Activated CD8-positive, alpha-beta T cell treated with anti-CD3 and anti-CD28 coated beads for 36 hours (primary cell): Measurements from ENCODE around the gene COMT. TPM values are rescaled to one million over a fixed set of nuclear protein-coding genes. Genes with fewer than 3 reads are reported as not detected.

ENCODE experiments used
- ATAC-seq: fragments of 200-7000 bp; cut with Tn5 transposase; one replicate; pipeline ENCODE4 v1.10.0; 2021; ENCODE audit warnings: mild to moderate bottlenecking, moderate library complexity
- CTCF ChIA-PET: fragments of 350-600 bp; sonication (Branson Sonifier 250); formaldehyde crosslinking; loops from one replicate; lab custom pipeline; 2021; ENCODE audit warnings: antibody characterized with exemption; lab: Charles Lee
- POLR2A ChIA-PET: fragments of 350-600 bp; sonication (Branson Sonifier 250); formaldehyde crosslinking; loops from one replicate; lab custom pipeline; 2021; ENCODE audit warnings: antibody characterized with exemption; lab: Charles Lee
- DNase-seq: peaks from one replicate; pipeline ENCODE4 v3.0.0-alpha.2; 2020
- H3K27ac Mint-ChIP-seq: one replicate; pipeline ENCODE4 v1.8.0; 2021; ENCODE audit warnings: mild to moderate bottlenecking, mixed read lengths
- H3K27me3 Mint-ChIP-seq: one replicate; pipeline ENCODE4 v1.8.0; 2021; ENCODE audit warnings: mixed read lengths
- H3K36me3 Mint-ChIP-seq: one replicate; pipeline ENCODE4 v1.8.0; 2021; ENCODE audit warnings: low read depth, mixed read lengths
- H3K4me1 Mint-ChIP-seq: one replicate; pipeline ENCODE4 v1.8.0; 2021; ENCODE audit warnings: low read depth, mixed read lengths
- H3K4me3 Mint-ChIP-seq: one replicate; pipeline ENCODE4 v1.8.0; 2021; ENCODE audit warnings: mild to moderate bottlenecking, moderate library complexity, mixed read lengths
- H3K9me3 Mint-ChIP-seq: one replicate; pipeline ENCODE4 v1.8.0; 2021; ENCODE audit warnings: mixed read lengths
- CTCF ChIP-seq: fragments of 200-600 bp; IDR thresholded peaks from one replicate; pipeline ENCODE4 v1.8.0; 2022; ENCODE audit warnings: antibody characterized with exemption, mild to moderate bottlenecking
- intact Hi-C: fragments of 100-400 bp; cut with micrococcal nuclease; formaldehyde crosslinking; loops from one replicate; pipeline ENCODE4 v1.10.0; 2022
- total RNA-seq, 2 experiments: library from RNA; stranded (reverse); gene quantifications; one replicate each; pipeline ENCODE4 v1.2.3, GENCODE V29; 2021

The COMT gene
- total RNA-seq, 2 experiments from 2014 or later: 70.7 to 74.5 TPM

GRCh38 chr22:19966908-19967750 lies 25.6 kb downstream of the COMT start:
- no peak overlapping the region for H3K4me3 Mint-ChIP-seq
- intact Hi-C loops: no loop called here
- no peak for DNase-seq
- H3K27me3 Mint-ChIP-seq: no peaks in the 10 kb centered on the region
- H3K9me3 Mint-ChIP-seq: no peaks in the 10 kb centered on the region
- TF ChIP-seq CTCF: no peak
- H3K4me1 Mint-ChIP-seq: peaks cover 13% of the 10 kb centered on the region
- peaks cover 9% of the 10 kb centered on the region for H3K36me3 Mint-ChIP-seq
- ChIA-PET CTCF (interaction anchor here (1.9 kb wide), 1 partner anchor 47 kb away, joined by 12 read pairs; no protein-coding TSS in a partner anchor), POLR2A (no interaction called here)
- no peak for ATAC-seq
- H3K27ac Mint-ChIP-seq: peak overlapping the region; percentile 20

GRCh38 chr22:19967850-19968449 lies 26.4 kb downstream of the COMT start:
- TF ChIP-seq CTCF: no peak
- DNase-seq (no peak), ATAC-seq (no peak)
- peaks cover 10% of the 10 kb centered on the region for H3K4me1 Mint-ChIP-seq
- CTCF ChIA-PET: interaction anchor here (6.7 kb wide), 1 partner anchor 46 kb away, joined by 75 read pairs; no protein-coding TSS in a partner anchor
- H3K9me3 Mint-ChIP-seq: no peaks in the 10 kb centered on the region
- intact Hi-C loops: no loop called here
- H3K4me3 Mint-ChIP-seq: no peak overlapping the region
- H3K27me3 Mint-ChIP-seq: no peaks in the 10 kb centered on the region
- no peak overlapping the region for H3K27ac Mint-ChIP-seq
- H3K36me3 Mint-ChIP-seq: peaks cover 7% of the 10 kb centered on the region
- POLR2A ChIA-PET: no interaction called here

GRCh38 chr22:19968450-19968891 lies 26.9 kb downstream of the COMT start:
- no peaks in the 10 kb centered on the region for H3K9me3 Mint-ChIP-seq
- intact Hi-C loops: no loop called here
- no peak for ATAC-seq
- H3K4me3 Mint-ChIP-seq: no peak overlapping the region
- ChIA-PET POLR2A (no interaction called here), CTCF (interaction anchor here (1.1 to 6.7 kb wide), 2 partner anchors 45 to 103 kb away, joined by 3 to 75 read pairs; no protein-coding TSS in a partner anchor)
- H3K4me1 Mint-ChIP-seq: peaks cover 10% of the 10 kb centered on the region
- DNase-seq: no peak
- no peak overlapping the region for H3K27ac Mint-ChIP-seq
- peaks cover 7% of the 10 kb centered on the region for H3K36me3 Mint-ChIP-seq
- TF ChIP-seq CTCF: no peak
- H3K27me3 Mint-ChIP-seq: no peaks in the 10 kb centered on the region

- H3K27ac Mint-ChIP-seq: no peak overlapping the region
- ChIA-PET CTCF (interaction anchor here (0.7 to 6.7 kb wide), 9 partner anchors 9 to 131 kb away, joined by 3 to 75 read pairs (median 3); partner anchors contain the start of gene TANGO2), POLR2A (interaction anchor here (0.6 to 1.6 kb wide), 3 partner anchors 22 to 115 kb away, joined by 3 read pairs; partner anchors contain the start of genes GNB1L, RTL10 and TANGO2)
- no peaks in the 10 kb centered on the region for H3K9me3 Mint-ChIP-seq
- ATAC-seq: no peak
- H3K4me1 Mint-ChIP-seq: peaks cover 10% of the 10 kb centered on the region
- DNase-seq: no peak
- no peaks in the 10 kb centered on the region for H3K27me3 Mint-ChIP-seq
- intact Hi-C loops: no loop called here
- TF ChIP-seq CTCF: no peak
- H3K4me3 Mint-ChIP-seq: no peak overlapping the region
- H3K36me3 Mint-ChIP-seq: peaks cover 5% of the 10 kb centered on the region
These were observed 27.8 kb downstream of the COMT start for GRCh38 chr22:19969141-19969928.
